Inflammatory macrophage treated with lipopolysaccharide for 4 hours (primary cell): ENCODE data around the gene NFYA.
A peak's percentile ranks its signal among the peaks of the same experiment; 100 is the strongest.
"Not testable (repeated sequence)": the region's sequence is repeated elsewhere in the genome, so short reads cannot be mapped to it uniquely, and the experiment has no call there.

Experiments used
- DNase-seq: peaks from one replicate; pipeline ENCODE4 v3.0.0-alpha.2; 2020

The NFYA gene

GRCh38 chr6:41073968-41074691, 1.4 kb downstream of the NFYA start:
- no peak for DNase-seq

GRCh38 chr6:41074692-41075436, 2.1 kb downstream of the NFYA start:
- no peak for DNase-seq

- DNase-seq, result peak; percentile 18
These were observed 3.2 kb downstream of the NFYA start for GRCh38 chr6:41075651-41076626.

GRCh38 chr6:41077536-41077935, 4.8 kb downstream of the NFYA start:
- DNase-seq, result no peak

- DNase-seq, result no peak
These were observed 5.3 kb downstream of the NFYA start for GRCh38 chr6:41078101-41078500.

- DNase-seq, result no peak
These were observed 6.3 kb downstream of the NFYA start for GRCh38 chr6:41079080-41079479.

GRCh38 chr6:41080621-41081020, 7.8 kb downstream of the NFYA start:
- DNase-seq, result no peak

- no peak for DNase-seq
These were observed 10.3 kb downstream of the NFYA start for GRCh38 chr6:41083072-41083471.

- DNase-seq, result no peak
These were observed 12.4 kb downstream of the NFYA start for GRCh38 chr6:41085182-41085581.

- no peak for DNase-seq
These were observed 15.7 kb downstream of the NFYA start for GRCh38 chr6:41088451-41088850.

GRCh38 chr6:41090841-41091761, 18.3 kb downstream of the NFYA start:
- no peak for DNase-seq

GRCh38 chr6:41092421-41093140, 19.8 kb downstream of the NFYA start:
- peak; percentile 39 for DNase-seq

- DNase-seq, result no peak
These were observed 21.0 kb downstream of the NFYA start for GRCh38 chr6:41093729-41094128.

GRCh38 chr6:41097467-41098090, 24.8 kb downstream of the NFYA start:
- no peak for DNase-seq

GRCh38 chr6:41098366-41098765, 25.6 kb downstream of the NFYA start:
- no peak for DNase-seq

- no peak for DNase-seq
These were observed 28.1 kb downstream of the NFYA start for GRCh38 chr6:41100871-41101287.

- no peak for DNase-seq
These were observed 31.1 kb downstream of the NFYA start for GRCh38 chr6:41103847-41104246.

GRCh38 chr6:41111017-41111416, 38.2 kb downstream of the NFYA start:
- no peak for DNase-seq

GRCh38 chr6:41115027-41115426, 42.3 kb downstream of the NFYA start:
- DNase-seq, result not testable (repeated sequence)

- no peak for DNase-seq
These were observed 46.7 kb downstream of the NFYA start for GRCh38 chr6:41119508-41119907.

- no peak for DNase-seq
These were observed 47.3 kb downstream of the NFYA start for GRCh38 chr6:41120058-41120457.
